IPS DF 19.7 (cell line): ENCODE measurements around the gene ANGPT4.
"Not testable (repeated sequence)": the region's sequence is repeated elsewhere in the genome, so short reads cannot be mapped to it uniquely, and the experiment has no call there.

Experiments used
- DNase-seq: peaks from one replicate; pipeline ENCODE4 v3.0.0-alpha.2; 2013; ENCODE audit warnings: low read depth, low spot score

ANGPT4 gene

GRCh38 chr20:875115-875514, 41.0 kb downstream of the ANGPT4 start:
- DNase-seq, result no peak

- no peak for DNase-seq
Observed at GRCh38 chr20:873875-874607, 42.1 kb downstream of the ANGPT4 start.

- DNase-seq, result peak; percentile 33
Observed at GRCh38 chr20:872855-873520, 43.1 kb downstream of the ANGPT4 start.

GRCh38 chr20:871948-872347, 44.2 kb downstream of the ANGPT4 start:
- DNase-seq, result no peak

GRCh38 chr20:871436-871835, 44.7 kb downstream of the ANGPT4 start:
- DNase-seq, result no peak

- DNase-seq, result no peak
Observed at GRCh38 chr20:870758-871157, 45.4 kb downstream of the ANGPT4 start.

- DNase-seq, result no peak
Observed at GRCh38 chr20:869606-870005, 46.5 kb downstream of the ANGPT4 start.

- no peak for DNase-seq
Observed at GRCh38 chr20:868279-868678, 47.9 kb downstream of the ANGPT4 start.

- no peak for DNase-seq
Observed at GRCh38 chr20:865440-865839, 50.7 kb downstream of the ANGPT4 start.

- no peak for DNase-seq
Observed at GRCh38 chr20:860891-861290, 55.2 kb downstream of the ANGPT4 start.

- DNase-seq, result no peak
Observed at GRCh38 chr20:859751-860231, 56.3 kb downstream of the ANGPT4 start.

- no peak for DNase-seq
Observed at GRCh38 chr20:858011-858410, 58.1 kb downstream of the ANGPT4 start.

GRCh38 chr20:856361-856775, 59.8 kb downstream of the ANGPT4 start:
- DNase-seq, result no peak

GRCh38 chr20:855466-856360, 60.4 kb downstream of the ANGPT4 start:
- no peak for DNase-seq

GRCh38 chr20:854601-855000, 61.5 kb downstream of the ANGPT4 start:
- no peak for DNase-seq

- DNase-seq, result no peak
Observed at GRCh38 chr20:853406-853996, 62.6 kb downstream of the ANGPT4 start.

GRCh38 chr20:848731-849130, 67.4 kb downstream of the ANGPT4 start:
- DNase-seq, result not testable (repeated sequence)

GRCh38 chr20:848193-848592, 67.9 kb downstream of the ANGPT4 start:
- DNase-seq, result no peak

- no peak for DNase-seq
Observed at GRCh38 chr20:846894-847278, 69.2 kb downstream of the ANGPT4 start.

- no peak for DNase-seq
Observed at GRCh38 chr20:845941-846893, 69.9 kb downstream of the ANGPT4 start.
